Mucosa of gallbladder (tissue), 1 donor: ENCODE data around the gene PSG2. TPM values are rescaled to one million over a fixed set of nuclear protein-coding genes. Genes with fewer than 3 reads are reported as not detected.
"Not testable (repeated sequence)": the region's sequence is repeated elsewhere in the genome, so short reads cannot be mapped to it uniquely, and the experiment has no call there.

Experiments used
- DNase-seq: peaks from one replicate; pipeline ENCODE4 v3.0.0-alpha.2; 2020; ENCODE audit warnings: low spot score
- total RNA-seq: library from RNA; stranded (reverse); gene quantifications from one replicate; pipeline ENCODE4 v1.2.1, GENCODE V29; 2021
- donor health status: DM: no; HTN: no; CAD: no.

The PSG2 gene
- total RNA-seq: not detected

- DNase-seq: not testable (repeated sequence)
Measured at GRCh38 chr19:43082601-43083000, at the start of gene PSG2. PSG2 (minus strand) TSS chr19:43082701; CDS start chr19:43082569, 132 bp downstream.

- DNase-seq: not testable (repeated sequence)
Measured at GRCh38 chr19:43131281-43131842, 48.9 kb upstream of the PSG2 start.

DNA sequence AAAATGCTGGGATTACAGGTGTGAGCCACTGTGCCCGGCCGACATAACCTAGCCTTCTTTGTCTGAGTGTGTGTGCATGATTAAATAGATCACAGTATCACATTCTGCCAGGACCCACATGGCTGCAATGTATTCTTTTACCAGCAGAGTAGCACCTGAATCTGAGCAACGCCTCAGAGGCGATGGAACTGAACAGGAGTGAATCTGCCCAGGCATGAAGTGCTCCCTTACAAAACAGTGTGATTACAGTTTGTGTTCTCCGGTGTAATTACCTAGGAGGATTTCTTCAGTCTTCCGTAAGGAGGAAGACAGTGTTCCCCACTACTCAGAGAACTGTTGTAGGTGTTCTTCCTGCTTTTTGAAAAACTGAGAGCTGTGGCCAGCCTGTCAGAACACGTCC is 46.7 kb upstream of the PSG2 start:
- DNase-seq: not testable (repeated sequence)

DNA sequence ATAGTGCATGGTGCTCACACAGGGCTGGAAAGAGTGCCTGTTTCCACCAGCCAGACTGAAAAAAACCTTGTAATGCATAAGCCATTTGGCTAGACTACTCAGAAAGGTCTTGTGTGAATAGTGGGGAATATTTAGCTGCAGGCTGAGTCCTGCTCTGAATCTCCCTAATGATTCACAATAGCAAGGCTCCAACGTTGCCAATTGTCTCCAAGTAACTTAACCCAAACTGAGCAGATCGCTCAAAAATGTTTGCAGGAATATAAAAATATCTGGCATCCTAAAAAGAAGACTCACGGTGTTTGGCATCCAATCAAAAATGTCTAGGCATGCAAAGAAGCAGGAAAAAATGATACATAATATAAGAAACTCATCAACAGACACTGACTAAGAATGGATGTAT is 44.8 kb upstream of the PSG2 start:
- DNase-seq: not testable (repeated sequence)

DNA sequence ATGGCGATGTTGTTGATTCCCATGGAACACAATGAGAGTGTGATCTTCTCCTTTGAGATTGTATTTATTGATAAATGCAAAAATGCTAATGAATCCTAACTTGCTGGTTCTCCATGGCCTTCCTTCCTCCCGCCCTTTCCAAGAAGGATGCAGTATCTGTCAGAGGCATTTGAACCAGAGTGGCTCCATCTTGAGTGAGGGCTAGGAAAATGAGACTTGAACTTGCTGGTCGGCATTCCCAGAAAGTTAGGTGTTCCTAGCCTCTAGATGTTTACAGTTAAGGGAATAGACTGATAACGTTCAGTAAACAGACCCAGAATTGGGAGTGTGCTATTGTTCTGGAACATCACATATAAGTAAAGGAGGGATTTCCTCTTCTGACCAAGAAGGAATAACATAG is 44.2 kb upstream of the PSG2 start:
- no peak for DNase-seq

DNA sequence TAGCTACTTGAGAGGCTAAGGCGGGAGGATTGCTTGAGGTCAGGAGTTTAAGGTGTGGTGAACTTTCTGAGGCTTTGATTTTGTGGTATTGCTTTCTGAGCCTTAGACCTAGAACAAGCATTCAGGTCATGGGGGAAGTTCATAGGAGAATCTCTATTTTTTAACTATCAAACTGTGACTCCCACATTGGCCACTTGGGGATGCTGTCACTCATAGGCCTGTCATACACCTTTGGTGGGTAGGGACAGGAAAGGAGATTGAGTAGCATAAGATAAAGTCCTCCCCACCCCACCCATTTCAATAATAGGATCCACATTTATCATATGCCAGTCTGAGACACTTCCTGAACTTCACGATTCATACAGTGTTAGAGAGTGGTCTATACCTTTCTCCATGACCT is 41.9 kb upstream of the PSG2 start:
- no peak for DNase-seq

DNA sequence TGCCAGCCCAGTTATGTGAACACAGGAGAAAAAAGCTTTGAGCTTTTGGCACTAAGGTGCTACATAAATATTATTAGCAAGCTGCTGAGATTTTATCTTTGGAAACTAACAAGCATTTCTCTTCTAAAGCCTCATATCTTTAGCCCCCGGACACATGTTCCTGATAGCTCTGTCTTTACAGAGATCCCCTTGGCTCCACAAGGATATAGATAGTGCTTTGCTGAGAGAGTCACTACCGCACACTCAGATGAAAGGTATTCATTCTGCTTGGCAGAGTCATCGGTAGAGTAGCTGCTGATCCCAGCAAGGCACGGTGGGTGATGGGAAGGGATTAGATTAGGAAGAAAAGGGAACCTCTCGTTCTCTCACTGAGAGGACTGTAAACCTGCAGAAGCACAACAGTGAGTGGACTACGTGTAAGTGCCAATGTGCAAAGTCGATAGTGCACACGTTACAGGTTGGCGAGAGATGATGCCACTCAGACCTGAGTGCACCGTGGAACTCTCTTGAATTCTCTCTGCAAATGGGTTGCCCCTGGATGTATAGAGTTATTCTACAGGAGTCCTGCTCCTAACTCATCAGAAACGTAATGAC is 38.0 kb upstream of the PSG2 start:
- DNase-seq: not testable (repeated sequence)

DNA sequence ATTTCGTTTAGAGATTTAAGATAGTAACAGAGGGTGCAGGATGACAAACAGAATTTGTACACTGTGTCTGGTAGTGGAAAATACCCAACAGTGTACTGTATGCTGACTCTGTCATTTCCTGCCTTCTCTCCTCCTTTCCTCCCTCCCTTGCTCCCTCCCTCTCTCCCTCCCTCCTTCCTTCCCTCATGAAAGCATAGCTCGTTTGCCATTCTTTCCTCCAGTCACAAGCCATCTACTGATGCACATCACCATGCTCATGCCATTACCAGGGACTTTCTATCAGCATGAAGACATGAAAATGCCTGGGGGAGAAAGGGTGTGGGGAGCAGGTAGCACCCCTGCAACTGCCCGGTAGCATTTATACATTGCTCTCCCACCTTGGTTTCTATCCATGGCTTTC is 37.0 kb upstream of the PSG2 start:
- DNase-seq: not testable (repeated sequence)

DNA sequence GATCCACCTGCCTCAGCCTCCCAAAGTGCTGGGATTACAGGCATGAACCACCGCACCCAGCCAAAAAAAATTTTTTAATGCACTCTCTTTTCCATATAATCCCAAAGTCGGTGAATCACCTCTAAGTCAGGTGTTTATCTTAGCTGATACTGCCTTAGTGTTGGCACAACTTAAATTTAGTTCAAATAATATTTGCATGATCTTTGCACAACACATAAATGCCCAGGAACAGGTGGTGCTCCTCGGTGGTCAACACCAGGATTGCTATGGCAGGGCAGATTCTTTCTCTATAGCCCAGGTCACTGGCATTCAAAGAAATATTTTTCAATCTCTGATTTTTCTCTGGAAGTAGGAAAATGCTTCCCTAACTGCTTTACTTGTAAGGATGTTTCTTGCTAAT is 33.9 kb upstream of the PSG2 start:
- not testable (repeated sequence) for DNase-seq

DNA sequence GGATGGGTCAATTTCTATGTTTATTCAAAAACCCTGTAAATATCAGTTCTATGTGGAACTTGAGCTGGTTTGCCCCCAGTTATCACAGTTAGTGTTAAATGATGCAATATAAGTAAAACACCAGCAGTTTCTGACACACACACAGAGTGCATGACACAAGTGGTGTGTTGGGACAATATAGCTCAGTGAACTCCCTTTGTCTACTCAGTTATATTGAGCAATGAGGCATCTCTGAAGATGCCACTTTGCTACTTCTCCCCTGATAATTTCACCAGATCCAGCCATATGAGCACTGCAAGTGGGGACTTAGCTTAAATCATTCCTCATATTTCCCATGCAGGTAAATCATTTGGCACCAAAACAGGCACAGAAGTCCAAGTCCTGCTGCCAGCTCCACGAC is 33.0 kb upstream of the PSG2 start:
- not testable (repeated sequence) for DNase-seq

DNA sequence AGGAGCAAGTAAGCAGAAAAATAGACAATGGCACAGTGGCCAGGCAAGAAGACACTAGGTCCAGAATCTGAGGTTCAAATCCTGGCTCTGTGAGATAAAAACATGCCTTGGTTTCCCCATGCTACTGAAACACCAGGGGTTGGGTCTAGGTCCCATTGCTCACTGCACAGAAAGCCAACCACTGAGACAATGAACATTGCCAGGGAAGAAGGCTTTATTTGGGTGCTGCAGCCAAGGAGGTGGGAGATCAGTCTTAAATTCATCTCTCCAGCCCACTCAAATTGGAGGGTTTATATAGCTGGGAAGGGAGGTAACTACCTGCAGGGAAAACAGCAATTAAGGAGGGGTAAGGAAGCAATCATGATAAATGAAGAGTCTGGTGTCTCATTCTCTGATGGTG is 32.6 kb upstream of the PSG2 start:
- not testable (repeated sequence) for DNase-seq

DNA sequence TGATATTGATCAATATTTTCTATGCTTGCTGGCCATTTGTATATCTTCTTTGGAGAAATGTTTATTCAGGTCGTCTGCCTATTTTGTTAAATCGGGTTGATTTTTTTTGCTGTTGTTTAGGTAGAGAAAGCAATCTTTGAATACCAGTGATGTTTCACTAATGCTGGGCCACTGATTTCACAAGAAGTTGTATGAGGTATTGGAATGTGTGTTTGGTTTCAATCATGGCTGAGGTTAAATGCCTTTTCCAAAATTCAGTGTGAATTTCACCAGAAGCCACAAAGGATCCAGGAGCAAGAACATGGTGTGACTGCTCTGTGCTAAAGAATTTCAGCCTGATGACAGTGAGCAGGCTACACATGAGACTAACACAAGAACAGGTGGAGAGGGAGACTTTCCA is 32.1 kb upstream of the PSG2 start:
- DNase-seq: not testable (repeated sequence)

- DNase-seq: not testable (repeated sequence)
Measured at GRCh38 chr19:43107401-43107800, 24.9 kb upstream of the PSG2 start.

GRCh38 chr19:43105496-43105895 is 23.0 kb upstream of the PSG2 start:
- DNase-seq: no peak

DNA sequence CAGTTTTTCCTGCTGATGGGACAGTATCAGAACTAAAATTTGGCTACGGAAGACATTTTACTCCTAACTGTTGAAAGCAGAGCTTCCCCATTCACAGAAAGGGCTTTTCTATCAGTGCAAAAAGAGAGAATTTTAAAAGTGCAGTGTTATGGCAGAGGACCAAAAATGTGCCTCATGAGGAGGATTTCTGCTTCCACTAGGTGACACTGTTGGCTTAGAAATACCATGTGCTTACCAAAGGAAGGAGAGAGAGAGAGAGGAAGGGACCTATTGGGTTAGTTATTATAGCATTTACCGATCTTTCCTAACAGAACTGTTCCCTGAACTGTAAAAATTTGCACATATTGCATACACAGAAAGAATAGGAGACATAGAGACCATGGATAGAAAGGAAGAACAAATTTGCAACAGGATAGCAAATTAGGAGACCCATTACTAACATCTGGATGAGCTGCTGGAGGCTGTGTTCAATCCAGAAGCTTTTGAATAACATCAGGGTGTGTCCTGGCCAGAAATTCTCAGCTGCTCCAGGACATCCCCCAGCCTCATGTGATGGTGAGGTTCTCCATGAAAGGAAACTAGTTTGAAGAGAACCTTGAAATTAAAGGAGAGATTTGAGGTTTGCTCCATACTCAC is 21.8 kb upstream of the PSG2 start:
- not testable (repeated sequence) for DNase-seq

DNA sequence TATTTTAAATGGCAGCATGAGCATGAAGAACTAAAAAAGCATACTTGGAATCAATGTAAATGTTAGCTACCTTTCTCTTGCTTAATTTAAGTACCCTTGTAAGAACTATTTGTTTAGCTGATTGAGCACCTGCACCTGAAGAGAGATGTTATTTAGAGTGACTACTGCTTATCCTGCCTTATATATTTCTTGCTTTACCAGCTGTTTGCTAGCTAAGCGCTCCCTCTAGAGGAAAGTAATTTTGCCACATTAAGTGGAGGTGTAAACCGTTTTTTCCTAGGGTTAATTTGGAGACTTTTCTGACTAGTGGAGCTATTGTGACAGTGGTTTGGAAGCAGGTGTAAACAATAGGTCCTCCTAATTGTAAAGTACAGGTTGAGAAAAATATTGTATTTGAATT is 19.4 kb upstream of the PSG2 start:
- no peak for DNase-seq

GRCh38 chr19:43098416-43098815 is 15.9 kb upstream of the PSG2 start:
- not testable (repeated sequence) for DNase-seq

DNA sequence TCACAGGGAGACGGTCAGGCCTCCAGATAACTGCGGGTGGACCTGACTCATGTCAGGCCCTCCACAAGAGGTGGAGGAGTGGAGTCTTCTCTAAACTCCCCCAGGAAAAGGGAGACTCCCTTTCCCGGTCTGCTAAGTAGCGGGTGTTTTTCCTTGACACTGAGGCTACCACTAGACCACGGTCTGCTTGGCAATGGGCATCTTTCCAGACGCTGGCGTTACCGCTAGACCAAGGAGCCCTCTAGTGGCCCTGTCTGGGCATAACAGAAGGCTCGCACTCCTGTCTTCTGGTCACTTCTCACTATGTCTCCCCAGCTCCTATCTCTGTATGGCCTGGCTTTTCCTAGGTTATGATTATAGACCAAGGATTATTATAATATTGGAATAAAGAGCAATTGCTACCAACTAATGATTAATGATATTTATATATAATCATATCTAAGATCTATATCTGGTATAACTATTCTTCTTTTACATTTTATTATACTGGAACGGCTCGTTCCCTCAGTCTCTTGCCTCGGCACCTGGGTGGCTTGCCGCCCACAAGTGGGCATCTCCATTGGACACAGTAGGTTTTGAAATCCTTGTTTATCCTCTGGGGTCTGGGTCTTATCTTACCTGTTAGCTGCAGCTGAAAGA is 5.3 kb upstream of the PSG2 start:
- peak; percentile 52 for DNase-seq

- not testable (repeated sequence) for DNase-seq
Measured at GRCh38 chr19:43085796-43086530, 3.5 kb upstream of the PSG2 start.

DNA sequence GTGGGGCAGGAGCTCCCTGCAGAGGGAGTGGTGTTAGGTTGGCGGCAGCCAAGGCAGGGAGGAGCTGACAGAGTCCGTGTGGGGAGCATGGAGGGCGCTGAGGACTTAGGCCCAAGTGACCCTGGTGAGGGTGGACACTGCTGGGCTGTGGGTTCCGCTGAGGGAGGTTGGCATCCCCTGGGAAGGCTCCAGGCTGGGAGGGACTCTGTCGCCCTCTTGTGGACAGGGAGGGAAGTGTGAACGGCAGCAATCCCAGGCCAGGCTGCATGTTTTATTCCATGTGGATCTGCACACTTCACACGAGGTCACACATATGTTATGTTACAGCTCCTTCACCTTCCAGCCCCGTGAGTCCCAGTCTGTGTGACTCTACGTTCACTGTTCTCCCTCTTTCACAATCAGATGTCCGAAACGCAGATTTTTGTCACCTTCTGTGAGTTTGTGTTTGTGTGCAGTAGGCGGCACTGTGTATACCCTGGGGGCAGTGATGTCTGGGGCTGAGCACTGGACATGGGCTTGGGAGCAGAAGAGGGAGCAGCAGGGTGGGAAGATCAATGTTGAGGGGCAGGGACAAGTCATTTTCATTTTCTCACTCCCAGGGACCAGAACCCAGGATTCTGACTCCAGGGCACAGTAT is 1.8 kb upstream of the PSG2 start:
- not testable (repeated sequence) for DNase-seq

DNA sequence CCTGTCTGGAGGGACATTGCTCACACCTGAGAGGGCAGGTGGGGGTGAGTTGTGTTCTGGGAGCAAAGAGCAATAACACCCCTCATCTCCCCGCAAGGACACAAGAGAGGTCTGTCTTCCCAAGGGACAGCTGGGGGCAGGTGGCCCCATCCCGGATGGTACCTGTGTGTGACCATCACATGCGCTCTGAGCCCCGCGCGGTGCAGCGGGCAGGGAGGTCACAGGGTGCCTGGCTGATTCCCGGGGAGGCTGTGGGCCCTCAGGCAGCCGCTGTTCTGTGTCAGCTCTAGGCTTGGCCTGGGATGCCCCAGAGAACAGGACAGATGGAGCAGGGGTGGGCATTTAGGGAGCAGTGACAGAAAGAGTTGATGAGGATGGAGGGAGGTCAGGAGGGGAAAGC is 1.2 kb upstream of the PSG2 start:
- DNase-seq: not testable (repeated sequence)

GRCh38 chr19:43078311-43078710 is 4.2 kb downstream of the PSG2 start:
- no peak for DNase-seq
